ENCODE data around the gene APEH.
A peak's percentile ranks its signal among the peaks of the same experiment; 100 is the strongest.

Gene APEH

GRCh38 chr3:49655731-49656285, 18.3 kb upstream of the APEH start (continued):
- TF ChIP-seq GFI1B (tag by site-specific recombination; IDR thresholded peaks at IDR 0.05), result no peak

- H3K27ac ChIP-seq (ENCODE audit: extremely low read depth, low read depth, low read length), result no peak overlapping the region
- TF ChIP-seq ZNF501 (tag by site-specific recombination; IDR thresholded peaks at IDR 0.05), result no peak
- peak; percentile 70 for TF ChIP-seq ZBTB44 (tag by site-specific recombination; IDR thresholded peaks at IDR 0.05)
- ChIA-PET POLR2A (no interaction called here), CTCF (interaction anchor here (0.7 to 2.3 kb wide), 2 partner anchors 15 to 73 kb away, joined by 4 to 6 read pairs; no protein-coding TSS in a partner anchor)
- H3K9me3 ChIP-seq (ENCODE audit: control insufficient read depth, insufficient read depth, low read depth, low read length), result no peaks in the 10 kb centered on the region
- H3K36me3 ChIP-seq (ENCODE audit: control insufficient read depth in 2 of 2, insufficient read depth in 1 of 2, low read length in 2 of 2), result no peaks in the 10 kb centered on the region
- no peaks in the 10 kb centered on the region for H3K4me1 ChIP-seq (ENCODE audit: control insufficient read depth, insufficient read depth, low read length)
- H3K4me3 ChIP-seq (ENCODE audit: low read depth, low read length), result no peak overlapping the region
Measured at GRCh38 chr3:49656541-49657112, 17.5 kb upstream of the APEH start.

GRCh38 chr3:49657208-49657915, 16.8 kb upstream of the APEH start:
- ChIA-PET POLR2A (no interaction called here), CTCF (interaction anchor here (0.6 to 2.3 kb wide), 2 partner anchors 14 to 443 kb away, joined by 3 to 6 read pairs; no protein-coding TSS in a partner anchor)
- Histone ChIP-seq H3K36me3 (ENCODE audit: control insufficient read depth in 2 of 2, insufficient read depth in 1 of 2, low read length in 2 of 2) (no peaks in the 10 kb centered on the region), H3K4me1 (ENCODE audit: control insufficient read depth, insufficient read depth, low read length) (no peaks in the 10 kb centered on the region), H3K27ac (ENCODE audit: extremely low read depth, low read depth, low read length) (no peak overlapping the region), H3K9me3 (ENCODE audit: control insufficient read depth, insufficient read depth, low read depth, low read length) (no peaks in the 10 kb centered on the region), H3K4me3 (ENCODE audit: low read depth, low read length) (no peak overlapping the region)
- TF ChIP-seq ZNF600 (tag by site-specific recombination; IDR thresholded peaks at IDR 0.05) (no peak), ZNF350 (tag by site-specific recombination; IDR thresholded peaks at IDR 0.05) (no peak)

GRCh38 chr3:49658711-49659110, 15.4 kb upstream of the APEH start:
- ChIA-PET POLR2A (no interaction called here), CTCF (no interaction called here)
- Histone ChIP-seq H3K4me1 (ENCODE audit: control insufficient read depth, insufficient read depth, low read length) (no peaks in the 10 kb centered on the region), H3K9me3 (ENCODE audit: control insufficient read depth, insufficient read depth, low read depth, low read length) (no peaks in the 10 kb centered on the region), H3K36me3 (ENCODE audit: control insufficient read depth in 2 of 2, insufficient read depth in 1 of 2, low read length in 2 of 2) (no peaks in the 10 kb centered on the region), H3K4me3 (ENCODE audit: low read depth, low read length) (no peak overlapping the region), H3K27ac (ENCODE audit: extremely low read depth, low read depth, low read length) (no peak overlapping the region)
- TF ChIP-seq ZNF843 (tag by site-specific recombination; IDR thresholded peaks at IDR 0.05), result no peak

- no peaks in the 10 kb centered on the region for H3K4me1 ChIP-seq (ENCODE audit: control insufficient read depth, insufficient read depth, low read length)
- CTCF ChIA-PET, result no interaction called here
- no peaks in the 10 kb centered on the region for H3K9me3 ChIP-seq (ENCODE audit: control insufficient read depth, insufficient read depth, low read depth, low read length)
- no peak for TF ChIP-seq GLIS2 (tag by site-specific recombination; IDR thresholded peaks at IDR 0.05)
- TF ChIP-seq ZBTB1 (tag by site-specific recombination; IDR thresholded peaks at IDR 0.05), result no peak
- TF ChIP-seq GLI4 (tag by site-specific recombination; IDR thresholded peaks at IDR 0.05), result no peak
- TF ChIP-seq ZNF148 (tag by site-specific recombination; IDR thresholded peaks at IDR 0.05; ENCODE audit: borderline replicate concordance), result no peak
- TF ChIP-seq ZNF704 (tag by site-specific recombination; IDR thresholded peaks at IDR 0.05), result no peak
- no peak for TF ChIP-seq OSR2 (tag by site-specific recombination; IDR thresholded peaks at IDR 0.05)
- no peak for TF ChIP-seq ZBTB49 (tag by site-specific recombination; IDR thresholded peaks at IDR 0.05; ENCODE audit: low read depth)
- TF ChIP-seq KLF16 (tag by site-specific recombination; IDR thresholded peaks at IDR 0.05), result no peak
- TF ChIP-seq YY2 (tag by site-specific recombination; IDR thresholded peaks at IDR 0.05), result no peak
- H3K36me3 ChIP-seq (ENCODE audit: control insufficient read depth in 2 of 2, insufficient read depth in 1 of 2, low read length in 2 of 2), result no peaks in the 10 kb centered on the region
- no peak overlapping the region for H3K4me3 ChIP-seq (ENCODE audit: low read depth, low read length)
- no peak overlapping the region for H3K27ac ChIP-seq (ENCODE audit: extremely low read depth, low read depth, low read length)
- POLR2A ChIA-PET, result no interaction called here
Measured at GRCh38 chr3:49659756-49660155, 14.4 kb upstream of the APEH start.
